SIG-M5 (cell line): ENCODE measurements around the gene LDAH.

Experiments used
- DNase-seq: peaks from one replicate; lab custom pipeline; 2025; lab: John Stamatoyannopoulos, UW

Gene LDAH

GRCh38 chr2:20781656-20782265 lies 41.1 kb downstream of the LDAH start:
- no peak for DNase-seq

- DNase-seq: no peak
Observed at GRCh38 chr2:20771299-20771698, 51.6 kb downstream of the LDAH start.

DNA sequence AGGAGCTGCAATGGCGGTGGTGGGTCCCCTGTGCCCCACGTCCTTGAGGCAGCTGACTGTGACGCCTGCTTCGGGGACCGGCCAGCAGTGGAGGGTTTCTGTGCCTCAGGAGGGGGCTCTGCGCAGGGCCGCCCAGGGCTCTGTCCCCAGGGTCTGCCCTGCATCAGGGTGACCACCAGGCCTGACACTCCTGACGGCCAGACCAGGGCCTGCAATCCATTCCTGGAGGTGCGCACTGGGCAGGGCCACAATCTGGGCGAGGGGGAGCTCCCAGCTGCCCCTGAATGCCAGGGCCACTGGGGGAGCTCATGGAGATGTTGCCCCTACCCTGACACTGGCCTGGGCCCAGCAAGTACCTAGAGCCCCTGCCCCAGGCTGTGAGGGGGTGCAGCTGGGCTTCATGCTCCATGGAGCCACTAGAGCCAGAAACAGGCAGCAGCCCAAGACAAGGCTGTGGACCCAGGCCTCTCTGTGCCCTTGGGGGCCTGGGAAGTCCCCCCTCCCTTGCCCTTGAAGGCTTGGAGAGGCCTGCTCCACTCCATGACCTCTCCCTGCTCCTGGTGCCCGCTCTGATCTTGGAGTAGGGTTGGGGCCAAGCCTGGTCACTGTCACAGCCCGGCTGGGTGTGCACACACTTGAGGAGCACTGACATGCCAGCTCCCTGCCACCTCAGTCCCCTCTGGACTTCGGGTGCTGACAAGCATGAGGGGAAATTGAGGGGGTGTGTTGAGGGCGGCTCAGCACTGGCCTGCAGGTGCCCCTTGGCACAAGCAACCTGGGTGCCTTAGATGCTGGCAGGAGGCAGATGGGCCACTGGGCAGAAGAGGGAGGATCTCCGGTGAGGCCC lies 55.9 kb downstream of the LDAH start:
- DNase-seq: no peak

DNA sequence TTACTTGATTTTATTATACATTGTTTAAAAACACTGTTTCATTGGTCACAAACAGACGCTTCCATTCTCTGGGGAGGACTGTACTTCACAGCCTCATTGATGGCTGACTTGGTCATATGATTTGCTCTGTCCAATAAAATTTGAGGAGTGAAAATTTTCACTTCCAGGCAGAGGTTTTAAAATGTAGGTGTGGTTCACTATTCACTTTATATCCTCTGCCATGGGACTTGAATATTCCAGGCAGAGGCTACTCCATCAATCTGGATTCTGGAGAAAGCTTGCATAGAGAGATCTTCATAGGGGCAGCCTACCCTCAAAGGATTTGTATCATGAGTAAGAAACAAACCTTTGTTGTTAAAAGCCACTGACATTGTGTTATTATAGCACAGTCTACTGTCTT lies 56.7 kb downstream of the LDAH start:
- no peak for DNase-seq

DNA sequence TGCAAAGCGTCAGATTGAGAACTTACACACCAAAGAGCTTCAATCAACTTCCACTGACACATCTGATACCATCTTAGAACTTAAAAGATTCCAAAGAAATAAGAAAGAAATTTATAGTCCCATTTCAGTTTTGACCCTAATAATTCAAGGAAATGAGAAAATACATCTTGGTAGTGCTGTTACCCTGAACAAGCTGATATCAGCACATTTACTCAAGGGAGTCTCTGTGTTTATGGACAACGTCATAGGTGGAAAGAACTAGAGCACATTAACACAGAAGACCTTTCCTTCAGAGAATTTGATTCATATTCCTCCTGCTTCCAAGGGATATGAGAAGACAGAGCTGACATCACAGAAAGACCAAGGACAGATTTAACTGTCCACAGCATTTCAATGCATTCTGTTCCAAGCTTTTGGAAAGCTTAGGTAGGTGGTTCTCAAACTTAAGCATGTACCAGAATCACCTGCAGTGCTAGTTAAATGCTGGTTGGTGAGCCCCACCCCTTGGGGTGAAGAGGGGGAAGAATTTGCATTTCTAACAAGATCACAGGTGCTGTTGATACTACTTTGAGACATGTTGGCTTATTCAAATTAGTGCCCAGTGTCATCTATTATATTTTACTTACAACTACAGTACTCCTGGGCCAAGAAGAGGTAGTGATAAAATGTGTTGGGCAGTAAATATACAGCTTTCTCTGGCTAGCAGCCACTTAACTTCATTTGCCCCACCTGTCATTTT lies 59.8 kb downstream of the LDAH start:
- DNase-seq: no peak

DNA sequence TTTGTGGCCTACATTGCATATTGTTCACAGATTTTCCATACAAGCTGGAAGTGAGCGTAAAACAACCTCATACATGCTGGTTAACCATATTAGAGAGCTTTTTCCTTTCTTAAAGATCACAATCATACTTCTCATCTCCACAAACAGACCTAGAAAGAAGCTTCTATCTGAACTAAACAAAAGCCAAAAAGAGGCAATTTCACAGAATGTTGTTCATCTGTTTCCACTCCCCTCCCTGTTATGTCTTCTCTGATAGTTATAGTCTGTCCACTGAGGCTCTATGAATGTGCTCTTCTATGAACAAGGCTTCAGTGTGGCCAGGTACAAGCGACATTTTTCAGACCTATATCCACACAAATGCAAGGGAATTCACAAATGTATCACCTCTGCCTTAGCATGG lies 63.4 kb downstream of the LDAH start:
- DNase-seq: no peak

GRCh38 chr2:20758997-20759396 lies 63.9 kb downstream of the LDAH start:
- no peak for DNase-seq

GRCh38 chr2:20757405-20758090 lies 65.4 kb downstream of the LDAH start:
- no peak for DNase-seq

DNA sequence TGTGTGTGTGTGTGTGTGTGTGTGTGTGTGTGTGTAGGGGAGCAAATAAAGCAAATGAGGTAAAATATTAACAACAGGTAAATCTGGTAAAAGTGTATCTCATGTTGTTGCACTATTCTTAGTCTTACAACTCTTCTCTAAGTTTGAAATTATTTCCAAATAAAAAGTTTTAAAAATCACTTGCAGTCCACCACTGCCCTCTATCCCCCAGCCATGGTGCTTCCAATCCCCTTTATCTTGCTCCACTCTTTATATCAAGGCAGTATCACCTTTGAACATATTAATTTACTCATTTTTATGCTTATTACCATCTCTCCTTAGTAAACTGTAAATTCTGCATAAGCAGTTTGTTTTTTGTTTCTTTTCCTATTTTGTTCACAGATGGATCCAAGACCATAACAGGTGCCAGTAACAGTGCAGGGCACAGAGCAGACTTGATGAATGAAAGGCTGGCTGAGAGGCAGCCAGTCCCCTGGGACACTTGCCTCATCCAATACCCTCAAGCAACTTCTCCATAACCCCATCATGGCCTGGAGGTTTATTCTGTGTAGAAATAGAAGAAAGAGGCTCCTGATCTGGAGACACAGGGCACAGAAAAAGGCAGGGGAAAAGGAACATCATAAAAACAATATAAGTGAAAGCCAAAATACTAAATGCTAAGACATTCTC lies 67.6 kb downstream of the LDAH start:
- DNase-seq: no peak

GRCh38 chr2:20752293-20752692 lies 70.6 kb downstream of the LDAH start:
- no peak for DNase-seq

DNA sequence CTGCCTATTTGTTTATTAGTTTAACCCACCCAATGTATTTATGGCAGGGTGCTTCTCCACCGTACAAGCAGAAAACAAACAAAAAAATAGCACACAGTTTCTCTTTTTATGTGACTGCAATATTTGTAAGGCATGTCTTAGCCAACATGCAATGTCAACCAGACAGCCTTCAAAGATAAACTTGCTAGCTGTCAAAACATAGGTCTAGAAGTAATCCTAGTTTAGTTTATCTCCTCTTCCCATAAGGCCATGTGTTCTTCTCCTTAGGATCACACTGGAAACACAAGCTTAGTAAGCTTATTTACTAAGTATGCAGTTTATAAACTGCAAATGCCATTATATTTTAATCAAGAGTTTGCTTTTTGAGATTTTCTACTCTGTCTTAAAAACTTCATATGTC lies 75.6 kb downstream of the LDAH start:
- DNase-seq: no peak

DNA sequence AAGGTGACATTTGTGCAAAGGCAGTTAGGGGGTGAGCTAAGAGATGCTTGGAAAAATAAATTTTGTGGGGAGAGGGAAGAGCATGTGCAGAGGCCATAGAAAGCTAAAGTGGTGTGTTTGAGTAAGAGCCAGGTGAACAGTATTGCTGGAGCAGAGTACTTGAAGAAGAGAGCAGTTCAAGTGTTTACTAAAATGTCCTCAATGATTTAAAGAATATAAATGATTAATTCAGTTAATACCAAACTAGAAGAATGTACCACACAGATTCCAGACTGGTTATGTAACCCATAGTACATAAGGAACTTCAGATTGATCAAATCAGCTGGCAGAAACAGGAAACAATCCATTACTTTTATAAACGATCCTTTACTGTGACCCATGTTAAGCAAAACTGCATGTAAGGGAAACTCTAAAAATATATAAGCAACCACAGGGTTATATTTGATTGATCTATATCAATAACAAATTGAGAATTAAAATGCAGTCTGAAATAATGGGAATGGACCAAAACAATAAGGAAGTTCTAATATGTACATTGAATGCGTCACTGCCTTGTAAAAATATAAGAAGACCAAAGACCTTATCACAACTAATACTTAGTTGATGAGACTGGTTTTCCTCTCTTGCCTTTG lies 76.9 kb downstream of the LDAH start:
- DNase-seq: no peak

DNA sequence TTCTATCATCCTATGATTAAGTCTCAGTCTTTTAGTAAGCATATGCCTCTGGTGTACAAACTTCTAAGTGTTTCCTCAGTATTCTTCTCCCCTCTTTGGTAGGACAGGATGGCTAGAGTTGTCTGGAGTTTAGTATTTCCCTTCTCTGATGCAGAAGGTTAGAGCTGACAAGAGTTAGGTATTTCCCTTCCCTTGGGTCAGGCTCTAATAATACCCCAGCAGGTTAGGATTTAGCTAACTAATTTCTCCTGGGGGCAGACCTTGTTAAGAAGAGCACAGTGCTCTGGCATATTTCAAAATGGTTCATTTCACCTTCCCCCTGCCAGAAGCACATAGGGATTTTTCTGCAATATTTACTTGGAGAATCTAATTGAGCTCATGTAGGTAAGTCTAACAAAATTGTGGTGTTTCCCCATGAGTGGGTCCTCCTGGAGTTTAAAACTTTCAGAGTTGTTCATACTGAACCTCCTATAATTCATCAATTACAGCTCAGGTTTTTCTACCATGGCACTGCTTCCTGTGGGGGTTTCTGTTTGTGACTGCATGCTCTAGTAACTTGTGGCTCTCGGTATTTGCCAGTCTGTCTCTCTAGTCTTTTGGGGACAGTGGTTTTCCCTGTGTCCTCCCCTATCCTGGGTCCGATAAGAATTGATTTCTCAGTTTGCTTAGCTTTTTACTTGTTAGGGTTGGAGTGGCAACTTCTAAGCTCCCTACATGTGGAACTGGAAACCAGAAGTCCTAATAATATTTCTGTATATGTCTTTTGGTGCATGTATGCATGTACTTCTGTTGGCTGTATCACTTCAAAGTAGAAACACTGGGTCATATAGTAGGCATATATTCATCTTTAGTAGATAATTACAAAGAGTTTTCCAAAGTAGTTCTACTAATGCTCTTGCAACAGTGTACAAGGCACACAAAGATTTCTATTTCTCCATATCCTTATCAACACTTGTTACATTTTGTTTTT lies 78.2 kb downstream of the LDAH start:
- DNase-seq: no peak

GRCh38 chr2:20738772-20739171 lies 84.1 kb downstream of the LDAH start:
- DNase-seq: no peak

- DNase-seq: no peak
Observed at GRCh38 chr2:20737505-20737904, 85.4 kb downstream of the LDAH start.

GRCh38 chr2:20728114-20728758 lies 94.7 kb downstream of the LDAH start:
- DNase-seq: no peak

DNA sequence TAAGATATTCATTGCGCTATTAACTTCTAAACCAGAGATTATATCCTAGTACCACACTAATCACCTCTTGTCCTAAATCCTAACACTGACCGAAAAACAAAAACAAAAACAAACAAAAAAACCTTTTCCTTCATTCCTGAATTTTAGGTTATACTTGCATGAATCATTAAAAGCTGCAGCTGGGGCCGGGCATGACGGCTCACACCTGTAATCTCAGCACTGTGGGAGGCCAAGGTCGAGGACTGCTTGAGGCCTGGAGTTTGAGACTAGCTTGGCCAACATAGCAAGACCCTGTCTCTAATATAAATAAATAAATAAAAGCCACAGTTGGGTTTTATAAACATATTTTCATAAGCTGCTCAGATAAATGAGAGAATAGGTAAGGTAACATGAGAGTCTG lies 96.0 kb downstream of the LDAH start:
- no peak for DNase-seq

GRCh38 chr2:20725782-20726181 lies 97.1 kb downstream of the LDAH start:
- no peak for DNase-seq

GRCh38 chr2:20724500-20725053 lies 98.3 kb downstream of the LDAH start:
- DNase-seq: no peak
